Measurements from ENCODE around the gene RNF130.
"Not testable (repeated sequence)": the region's sequence is repeated elsewhere in the genome, so short reads cannot be mapped to it uniquely, and the experiment has no call there.

The RNF130 gene

DNA sequence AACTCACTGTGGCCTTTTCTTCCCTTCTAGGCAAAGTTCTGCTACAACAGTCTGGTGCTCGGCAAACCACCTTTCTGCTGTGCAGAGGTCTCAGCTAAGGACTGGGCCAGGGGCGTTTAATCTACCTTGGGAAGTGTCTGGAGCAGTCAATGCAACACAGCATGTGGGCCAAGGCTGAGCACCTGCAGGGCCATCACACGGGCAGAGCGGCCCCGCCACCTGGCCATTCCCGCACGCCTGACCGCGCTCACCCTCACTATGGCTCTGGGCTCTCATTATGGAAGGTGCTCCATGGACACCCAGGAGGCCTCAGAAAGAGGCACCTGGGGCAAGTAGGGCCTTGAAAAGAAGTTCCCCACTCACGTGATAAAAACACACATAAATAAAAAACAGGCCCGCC lies 98.2 kb downstream of the RNF130 start:
- no peak for DNase-seq (ENCODE audit: low read depth)

DNA sequence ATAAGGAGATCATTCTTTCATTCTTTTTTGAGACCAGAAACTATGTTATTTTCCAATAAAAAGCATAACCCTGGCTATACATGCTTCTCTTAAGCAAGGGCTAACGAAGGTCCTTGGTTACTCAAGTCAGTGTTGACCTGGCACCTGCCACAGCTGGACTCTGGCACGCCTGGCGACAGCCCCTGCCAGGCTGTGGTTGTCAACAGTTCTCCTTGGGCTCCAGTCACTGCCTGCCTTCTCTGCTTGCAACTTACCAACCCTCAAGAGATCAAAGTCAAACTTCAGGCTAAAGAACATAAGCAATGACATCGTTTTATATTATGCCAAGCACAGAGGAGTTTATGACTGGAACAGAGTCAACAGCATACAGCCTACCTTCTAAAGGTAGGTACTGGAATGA lies 102.4 kb downstream of the RNF130 start:
- no peak for DNase-seq (ENCODE audit: low read depth)

- DNase-seq (ENCODE audit: low read depth), result no peak
These were observed 104.1 kb downstream of the RNF130 start for GRCh38 chr5:179967489-179967888.

- DNase-seq (ENCODE audit: low read depth), result no peak
These were observed 107.5 kb downstream of the RNF130 start for GRCh38 chr5:179964015-179964414.

- no peak for DNase-seq (ENCODE audit: low read depth)
These were observed 108.2 kb downstream of the RNF130 start for GRCh38 chr5:179963375-179963774.

- no peak for DNase-seq (ENCODE audit: low read depth)
These were observed 111.2 kb downstream of the RNF130 start for GRCh38 chr5:179960204-179960831.

GRCh38 chr5:179959641-179960040 lies 111.9 kb downstream of the RNF130 start:
- no peak for DNase-seq (ENCODE audit: low read depth)

DNA sequence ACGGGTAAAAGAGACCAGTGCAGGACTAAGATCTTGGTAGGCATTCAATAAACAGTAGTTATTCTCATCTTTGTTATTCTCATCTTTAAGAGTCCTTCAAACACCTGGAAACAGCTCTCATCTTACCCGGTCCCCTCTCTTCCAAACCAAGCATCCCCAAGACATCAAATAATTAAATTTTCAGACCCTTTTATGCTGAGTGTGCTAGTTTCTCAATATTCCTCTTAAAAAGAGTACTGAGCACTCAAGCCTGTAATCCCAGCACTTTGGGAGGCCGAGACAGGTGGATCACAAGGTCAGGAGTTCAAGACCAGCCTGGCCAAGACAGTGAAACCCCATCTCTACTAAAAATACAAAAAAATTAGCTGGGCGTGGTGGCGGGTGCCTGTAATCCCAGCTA lies 112.4 kb downstream of the RNF130 start:
- not testable (repeated sequence) for DNase-seq (ENCODE audit: low read depth)

GRCh38 chr5:179955630-179956029 lies 115.9 kb downstream of the RNF130 start:
- no peak for DNase-seq (ENCODE audit: low read depth)

DNA sequence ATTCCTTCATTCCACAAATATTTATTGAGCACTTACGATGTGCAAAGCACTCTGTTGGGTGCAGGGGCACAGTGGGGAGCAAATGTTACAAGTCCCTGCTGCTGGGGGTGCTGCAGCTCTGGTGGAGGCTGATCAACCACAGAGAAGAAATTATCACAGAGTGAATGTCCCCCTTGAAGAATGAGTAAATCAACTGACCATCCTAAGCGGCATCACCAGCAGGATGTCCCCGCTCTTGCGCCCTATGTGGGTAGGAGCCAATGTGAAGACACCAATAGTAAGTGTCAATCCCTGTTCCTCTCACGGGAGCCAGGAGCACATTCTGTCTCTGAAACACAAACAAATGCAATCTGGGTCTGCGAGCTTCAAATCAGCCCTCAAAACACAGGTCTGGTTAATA lies 116.5 kb downstream of the RNF130 start:
- DNase-seq (ENCODE audit: low read depth), result no peak

GRCh38 chr5:179954434-179954833 lies 117.1 kb downstream of the RNF130 start:
- DNase-seq (ENCODE audit: low read depth), result no peak

- DNase-seq (ENCODE audit: low read depth), result no peak
These were observed 117.6 kb downstream of the RNF130 start for GRCh38 chr5:179953987-179954386.

DNA sequence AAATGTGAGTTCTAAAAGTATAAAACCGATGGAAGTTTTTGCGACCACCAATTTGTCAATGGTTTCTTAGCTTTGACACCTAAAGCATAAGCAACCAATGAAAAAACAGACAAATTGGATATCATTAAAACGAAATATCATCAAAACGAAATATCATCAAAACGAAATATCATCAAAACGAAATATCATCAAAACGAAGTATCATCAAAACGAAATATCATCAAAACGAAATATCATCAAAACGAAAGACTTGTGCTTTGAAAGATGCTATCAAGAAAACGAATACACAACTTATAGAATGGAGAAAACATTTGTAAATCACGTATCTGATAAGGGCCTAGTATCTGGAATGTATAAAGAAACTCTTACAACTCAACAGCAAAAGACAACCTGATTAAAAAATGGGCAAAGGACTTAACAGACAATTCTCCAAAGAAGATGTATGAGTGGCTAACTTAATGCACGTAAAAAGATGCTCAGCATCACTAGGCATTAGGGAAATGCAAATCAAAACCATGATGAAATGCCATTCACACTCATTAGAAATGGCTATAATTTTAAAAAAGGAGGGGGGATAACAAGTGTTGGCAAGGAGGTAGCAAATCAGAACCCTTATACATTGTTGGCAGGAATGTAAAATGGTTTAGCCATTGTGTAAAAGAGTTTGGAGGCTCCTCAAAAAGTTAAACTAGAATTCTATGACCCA lies 134.4 kb downstream of the RNF130 start:
- DNase-seq (ENCODE audit: low read depth), result no peak

DNA sequence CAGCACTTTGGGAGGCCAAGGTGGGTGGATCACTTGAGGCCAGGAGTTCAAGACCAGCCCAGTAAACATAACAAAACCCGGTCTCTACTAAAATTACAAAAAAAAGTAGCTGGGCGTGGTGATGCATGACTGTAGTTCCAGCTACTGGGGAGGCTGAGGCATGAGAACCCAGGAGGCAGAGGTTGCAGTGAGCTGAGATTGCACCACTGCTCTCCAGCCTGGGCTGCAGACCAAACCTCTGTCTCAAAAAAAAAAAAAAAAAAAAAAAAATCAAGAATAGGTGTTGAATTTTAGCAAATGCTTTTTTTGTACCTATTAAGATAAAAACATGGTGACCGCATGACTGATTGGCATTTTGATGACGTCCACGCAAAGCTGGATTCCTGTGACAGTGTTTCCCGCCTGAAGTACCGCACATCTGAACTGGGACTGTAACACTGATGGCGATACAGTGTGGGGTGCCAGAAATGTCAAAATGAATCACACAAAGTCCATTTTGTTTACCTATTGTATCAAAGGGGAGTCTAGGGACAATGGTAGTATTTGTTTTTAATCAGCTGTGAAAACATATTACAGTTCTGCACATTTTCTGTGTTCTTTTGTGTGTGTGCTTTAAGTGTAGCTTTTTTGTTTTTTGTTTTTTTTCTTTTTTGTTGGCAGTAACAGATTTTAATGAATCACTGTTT lies 140.6 kb downstream of the RNF130 start:
- no peak for DNase-seq (ENCODE audit: low read depth)

GRCh38 chr5:179927824-179928223 lies 143.7 kb downstream of the RNF130 start:
- no peak for DNase-seq (ENCODE audit: low read depth)

DNA sequence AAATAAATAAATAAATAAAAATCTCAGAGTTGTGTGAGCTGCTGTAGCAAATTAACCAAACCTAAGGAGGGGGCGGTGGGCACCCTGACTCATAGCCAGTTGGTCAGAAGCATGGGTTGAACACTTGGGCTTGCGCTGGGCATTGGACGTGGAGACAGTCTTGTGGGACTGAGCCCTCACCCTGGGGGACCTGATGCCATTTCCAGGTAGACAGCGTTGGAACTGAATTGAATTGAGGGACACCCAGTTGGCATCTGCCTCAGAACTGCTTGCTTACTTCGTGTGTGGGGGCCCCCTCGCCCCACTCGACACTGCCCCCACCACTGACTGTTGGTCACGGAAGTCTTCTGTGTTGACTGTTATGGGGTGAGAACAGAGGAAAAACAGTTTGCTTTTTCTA lies 144.9 kb downstream of the RNF130 start:
- no peak for DNase-seq (ENCODE audit: low read depth)

DNA sequence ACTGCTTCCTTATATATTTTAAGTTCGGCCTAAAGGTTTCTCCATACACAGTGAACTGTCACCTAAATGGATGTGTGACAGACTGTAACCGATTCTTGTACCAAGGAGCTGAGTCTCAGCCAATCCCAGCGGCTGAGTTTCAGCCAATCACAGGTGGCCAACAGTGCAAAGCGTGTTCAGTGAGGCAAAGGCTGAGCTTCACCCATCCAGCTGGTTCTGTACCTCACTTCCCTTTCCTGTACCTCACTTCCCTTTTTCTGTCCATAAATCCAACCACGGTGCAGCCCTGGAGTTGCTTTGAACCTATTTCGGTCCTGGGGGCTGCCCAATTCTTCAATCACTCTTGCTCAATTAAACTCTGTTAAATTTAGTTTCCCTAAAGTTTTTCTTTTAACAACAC lies 148.1 kb downstream of the RNF130 start:
- no peak for DNase-seq (ENCODE audit: low read depth)

- DNase-seq (ENCODE audit: low read depth), result no peak
These were observed 151.4 kb downstream of the RNF130 start for GRCh38 chr5:179920175-179920574.

DNA sequence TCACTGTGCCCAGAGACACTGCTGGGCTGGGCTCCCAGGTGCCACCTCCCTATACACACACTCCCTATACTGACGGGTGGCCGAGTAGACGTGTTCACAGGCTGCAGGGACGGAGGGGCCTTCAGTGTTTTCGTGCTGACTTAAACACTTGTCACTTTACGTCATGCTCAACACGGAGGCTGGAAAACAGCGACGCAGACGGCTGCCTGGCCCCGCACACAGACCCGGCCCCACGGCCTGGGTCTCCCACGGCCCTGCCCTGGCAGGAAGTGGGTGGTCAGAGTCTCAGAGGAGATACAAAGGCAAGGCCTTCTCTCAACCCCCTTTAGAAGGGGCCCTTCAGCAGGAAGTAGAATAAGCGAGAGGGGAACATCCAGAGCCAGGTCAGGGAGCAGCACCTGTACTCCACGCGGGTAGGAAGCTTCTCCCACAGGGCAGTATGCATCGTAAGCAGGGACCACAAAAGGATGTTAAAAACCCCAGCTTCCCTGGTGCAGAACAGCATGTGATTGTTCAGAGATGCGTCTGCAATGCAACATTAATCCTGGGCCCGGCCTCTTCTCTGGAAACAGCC lies 152.0 kb downstream of the RNF130 start:
- DNase-seq (ENCODE audit: low read depth), result no peak

- no peak for DNase-seq (ENCODE audit: low read depth)
These were observed 152.6 kb downstream of the RNF130 start for GRCh38 chr5:179918742-179919486.

DNA sequence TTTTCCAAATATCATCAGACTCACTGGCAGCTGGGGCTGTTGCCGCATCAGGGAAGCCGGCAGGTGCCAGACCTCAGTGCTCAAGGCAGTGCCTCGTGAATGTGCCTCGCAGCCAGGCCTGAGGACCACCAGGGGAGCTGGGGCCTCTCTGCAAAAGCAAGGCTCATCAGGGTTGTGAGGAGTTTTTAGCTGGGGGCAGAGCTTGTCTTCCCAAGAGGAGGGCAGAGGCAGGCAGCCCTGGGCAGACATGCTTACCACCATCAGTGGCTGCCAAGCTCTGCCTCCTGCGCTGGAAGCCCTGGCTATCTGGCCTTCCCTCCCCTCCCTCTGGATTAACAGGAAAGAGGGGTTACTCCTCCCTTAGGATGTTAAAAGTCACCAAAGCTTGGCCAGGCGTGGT lies 155.0 kb downstream of the RNF130 start:
- DNase-seq (ENCODE audit: low read depth), result no peak

- no peak for DNase-seq (ENCODE audit: low read depth)
These were observed 156.1 kb downstream of the RNF130 start for GRCh38 chr5:179915406-179915935.

All from stimulated activated CD8-positive, alpha-beta memory T cell treated with anti-CD3 and anti-CD28 coated beads, Interleukin-12 subunit alpha, Interleukin-12 subunit beta, amount 100 ng/mL, for 1 hour (primary cell).